Liver (tissue), 3 donors: Measurements from ENCODE around the gene CHTOP.

Source experiments
- ATF3 ChIP-seq: IDR thresholded peaks from 2 replicates; pipeline ENCODE4 v1.6.1; 2016; ENCODE audit warnings: antibody characterized with exemption
- CTCF ChIP-seq: fragments of 150-350 bp; IDR thresholded peaks from 2 replicates; pipeline ENCODE4 v1.5.1; 2017; ENCODE audit warnings: improper control_type of control experiment, low read depth, low read length; ENCODE audit not compliant: missing input control
- FOXA1 ChIP-seq: IDR thresholded peaks from 2 replicates; pipeline ENCODE4 v1.6.1; 2016; ENCODE audit warnings: antibody characterized with exemption
- FOXA2 ChIP-seq: IDR thresholded peaks from 2 replicates; pipeline ENCODE4 v1.6.1; 2016; ENCODE audit warnings: antibody characterized with exemption
- GABPA ChIP-seq, 2 donors: IDR thresholded peaks in 1 of 2; conservative IDR thresholded peaks in 1 of 2; 2 replicates each; pipeline ENCODE4 v1.6.1; 2016; ENCODE audit warnings: antibody characterized with exemption in 2 of 2, mild to moderate bottlenecking in 1 of 2, moderate library complexity in 1 of 2
- HNF4G ChIP-seq: IDR thresholded peaks from 2 replicates; pipeline ENCODE4 v1.6.1; 2016; ENCODE audit warnings: antibody characterized with exemption
- JUND ChIP-seq, 2 donors: IDR thresholded peaks; 2 replicates each; pipeline ENCODE4 v1.6.1; 2016; ENCODE audit warnings: antibody characterized with exemption in 2 of 2
- MAX ChIP-seq: IDR thresholded peaks from 2 replicates; pipeline ENCODE4 v1.6.1; 2016; ENCODE audit warnings: antibody characterized with exemption
- RAD21 ChIP-seq, 2 donors: IDR thresholded peaks; 2 replicates each; pipeline ENCODE4 v1.6.1; 2016; ENCODE audit warnings: antibody characterized with exemption in 2 of 2, mild to moderate bottlenecking in 2 of 2
- REST ChIP-seq: IDR thresholded peaks from 2 replicates; pipeline ENCODE4 v1.6.1; 2016; ENCODE audit warnings: antibody characterized with exemption, mild to moderate bottlenecking
- RXRA ChIP-seq, 2 donors: IDR thresholded peaks; 2 replicates each; pipeline ENCODE4 v1.6.1; 2017 to 2018; ENCODE audit warnings: antibody characterized with exemption in 2 of 2, mild to moderate bottlenecking in 1 of 2
- SP1 ChIP-seq: IDR thresholded peaks from 2 replicates; pipeline ENCODE4 v1.6.1; 2018; ENCODE audit warnings: antibody characterized with exemption, mild to moderate bottlenecking
- TAF1 ChIP-seq: conservative IDR thresholded peaks from 2 replicates; pipeline ENCODE4 v1.6.1; 2016; ENCODE audit warnings: antibody characterized with exemption, mild to moderate bottlenecking
- ZBTB33 ChIP-seq: IDR thresholded peaks from 2 replicates; pipeline ENCODE4 v1.6.1; 2016; ENCODE audit warnings: antibody characterized with exemption
- donor health status: healthy.
- donor health status: healthy.

GRCh38 chr1:153610334-153610733 lies 23.5 kb upstream of the CHTOP start:
- TF ChIP-seq CTCF (no peak), GABPA (IDR thresholded peaks at IDR 0.05 in 1 of 2, conservative IDR thresholded peaks at IDR 0.05 in 1 of 2) (no peak), RAD21 (IDR thresholded peaks at IDR 0.05) (no peak), SP1 (no peak), MAX (no peak), REST (no peak), TAF1 (no peak), ATF3 (no peak), JUND (IDR thresholded peaks at IDR 0.05) (no peak), HNF4G (no peak), FOXA1 (no peak), FOXA2 (no peak), RXRA (IDR thresholded peaks at IDR 0.05) (no peak), ZBTB33 (no peak)
